ENCODE measurements around the gene RPGR. TPM values are rescaled to one million over a fixed set of nuclear protein-coding genes. Genes with fewer than 3 reads are reported as not detected.

Gene RPGR
- total and polyA plus RNA-seq, 9 of the 15 experiments (the other 6 are each of a cell fraction or from before 2014, with no cell fraction given), result 2.1 to 7.9 (median 5.7) TPM

DNA sequence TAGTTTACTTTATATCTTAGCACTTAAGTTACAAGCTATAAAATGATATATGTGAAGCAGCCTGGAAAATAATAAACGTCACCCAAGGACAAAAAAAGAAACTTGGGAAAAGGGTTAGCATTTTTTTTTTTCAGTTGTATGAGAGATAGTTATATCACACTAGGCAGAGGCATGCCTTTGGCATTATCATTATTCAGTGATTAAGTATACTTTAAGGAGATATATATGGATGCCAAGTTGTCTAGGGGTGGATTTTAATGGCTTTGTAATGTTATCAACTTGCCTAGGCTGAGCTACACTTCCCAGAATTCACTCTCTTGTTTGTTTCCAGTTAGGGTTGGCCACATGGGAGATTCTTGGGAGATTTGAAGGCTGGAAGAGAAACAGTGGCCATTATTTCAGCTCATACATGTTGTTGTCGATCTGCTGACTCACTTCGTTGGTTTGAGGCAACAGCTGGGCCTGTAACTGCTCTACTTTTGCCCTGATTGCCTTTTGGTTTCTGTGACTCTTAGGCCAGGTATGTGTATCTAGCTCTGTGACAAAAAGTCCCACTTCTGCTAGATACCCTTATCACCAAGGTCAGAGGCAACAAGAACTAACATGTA is 95.1 kb downstream of the RPGR start (continued):
- TF ChIP-seq CHD7 (IDR thresholded peaks at IDR 0.05; ENCODE audit: low read depth, low read length) (no peak), L3MBTL2 (IDR thresholded peaks at IDR 0.05) (peak; percentile 31; the same call in 1 of the 2 replicates), FOSL1 (tag; conservative IDR thresholded peaks at IDR 0.05) (peak; percentile 34; the same call in 1 of the 2 replicates), CBFB (CRISPR knock-in tag; IDR thresholded peaks at IDR 0.05) (no peak), SMAD1 (IDR thresholded peaks at IDR 0.05; ENCODE audit: low read depth, low read length, partially characterized antibody) (no peak), ZKSCAN8 (CRISPR knock-in tag; IDR thresholded peaks at IDR 0.05) (no peak)
